NT2/D1 (cell line): ENCODE measurements around the gene ILK.

Experiments
- SUZ12 ChIP-seq: IDR thresholded peaks from 2 replicates; pipeline ENCODE4 v1.6.1; 2011; ENCODE audit not compliant: insufficient read length, insufficient read depth; ENCODE audit errors: extremely low read depth
- ZNF274 ChIP-seq: IDR thresholded peaks from 2 replicates; pipeline ENCODE4 v1.6.1; 2011; ENCODE audit warnings: mild to moderate bottlenecking, low read depth, low read length

GRCh38 chr11:6654281-6655019, 50.9 kb downstream of the ILK start:
- no peak for TF ChIP-seq SUZ12
- no peak for TF ChIP-seq ZNF274
